ENCODE results near the gene PADI4. TPM values are rescaled to one million over a fixed set of nuclear protein-coding genes. Genes with fewer than 3 reads are reported as not detected.

PADI4 gene
- total and polyA plus RNA-seq, 4 donors: 0.11 to 11.2 (median 0.89) TPM; not detected in 1

DNA sequence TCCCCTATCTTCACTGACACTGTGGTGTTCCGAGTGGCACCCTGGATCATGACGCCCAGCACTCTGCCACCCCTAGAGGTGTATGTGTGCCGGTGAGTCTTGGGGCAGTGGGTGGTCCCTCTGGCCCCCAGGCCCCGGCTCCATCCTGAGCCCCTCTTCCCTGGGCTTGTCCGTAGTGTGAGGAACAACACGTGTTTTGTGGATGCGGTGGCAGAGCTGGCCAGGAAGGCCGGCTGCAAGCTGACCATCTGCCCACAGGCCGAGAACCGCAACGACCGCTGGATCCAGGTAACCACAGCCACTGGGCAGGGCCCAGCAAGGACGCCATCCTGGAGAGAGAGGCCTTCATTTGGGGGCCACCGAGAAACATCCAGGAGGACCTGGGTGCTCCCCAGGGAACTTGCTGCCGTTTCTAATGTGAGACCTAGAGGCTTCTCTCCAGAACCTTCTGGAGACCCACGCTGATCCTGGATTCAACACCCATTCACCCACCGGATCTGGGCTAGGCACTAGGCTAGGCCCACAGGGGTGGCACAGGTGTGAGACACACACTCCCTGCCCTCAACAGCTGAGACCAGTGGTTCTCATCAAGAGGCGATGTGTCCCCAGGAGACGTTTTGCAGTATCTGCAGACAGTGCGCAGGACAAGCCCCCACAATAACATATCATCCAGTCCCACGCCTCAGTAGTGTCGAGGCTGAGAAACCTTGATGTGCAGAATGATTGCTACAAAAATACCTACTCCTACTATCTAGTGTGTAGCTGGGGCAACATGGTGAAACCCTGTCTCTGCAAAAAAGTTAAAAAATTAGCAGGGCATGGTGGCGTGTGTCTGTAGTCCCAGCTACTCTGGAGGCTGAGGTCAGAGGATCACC, 36.9 kb upstream of the PADI4 start:
- no peak for DNase-seq (ENCODE audit: low read depth in 4 of 6, low spot score in 6 of 6)
- Histone ChIP-seq H3K9me3 (ENCODE audit: control insufficient read depth, insufficient read depth, low read length) (no peaks in the 10 kb centered on the region), H3K27me3 (ENCODE audit: control insufficient read depth, insufficient read depth, low read length) (no peaks in the 10 kb centered on the region), H3K27ac (ENCODE audit: low read depth, low read length) (no peak overlapping the region), H3K4me1 (ENCODE audit: control insufficient read depth, insufficient read depth, low read length) (no peaks in the 10 kb centered on the region), H3K4me3 (ENCODE audit: low read depth, low read length) (no peak overlapping the region), H3K36me3 (ENCODE audit: control insufficient read depth, insufficient read depth, low read length) (no peaks in the 10 kb centered on the region)
- WGBS (ENCODE audit: insufficient coverage): 89% methylated on average over 18 of the region's 23 CpGs

DNA sequence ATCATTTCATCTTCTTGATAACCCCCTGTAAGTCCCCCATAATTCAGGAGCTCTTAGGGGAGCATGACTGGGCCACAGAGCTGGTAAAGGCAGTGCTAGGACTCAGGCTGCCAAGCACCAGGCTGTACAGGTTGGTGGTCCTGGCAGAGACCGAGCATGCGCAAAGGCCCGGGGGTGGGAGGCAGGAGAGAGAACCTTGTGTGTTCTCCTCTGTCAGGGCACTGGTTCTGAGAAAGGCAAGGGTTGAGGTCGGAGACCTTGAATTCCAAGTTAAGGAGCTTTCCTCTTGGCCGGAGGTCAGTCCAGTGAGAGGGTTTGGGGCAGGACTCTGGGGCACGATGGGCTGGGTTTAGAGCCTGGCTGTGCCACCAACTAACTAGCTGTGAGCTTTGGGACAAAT, 35.9 kb upstream of the PADI4 start:
- H3K36me3 ChIP-seq (ENCODE audit: control insufficient read depth, insufficient read depth, low read length): no peaks in the 10 kb centered on the region
- no peak for DNase-seq (ENCODE audit: low read depth in 4 of 6, low spot score in 6 of 6)
- no peaks in the 10 kb centered on the region for H3K4me1 ChIP-seq (ENCODE audit: control insufficient read depth, insufficient read depth, low read length)
- no peaks in the 10 kb centered on the region for H3K9me3 ChIP-seq (ENCODE audit: control insufficient read depth, insufficient read depth, low read length)
- H3K4me3 ChIP-seq (ENCODE audit: low read depth, low read length): no peak overlapping the region
- no peaks in the 10 kb centered on the region for H3K27me3 ChIP-seq (ENCODE audit: control insufficient read depth, insufficient read depth, low read length)
- no peak overlapping the region for H3K27ac ChIP-seq (ENCODE audit: low read depth, low read length)
- WGBS (ENCODE audit: insufficient coverage): 90% methylated on average over 4 of the region's 6 CpGs

DNA sequence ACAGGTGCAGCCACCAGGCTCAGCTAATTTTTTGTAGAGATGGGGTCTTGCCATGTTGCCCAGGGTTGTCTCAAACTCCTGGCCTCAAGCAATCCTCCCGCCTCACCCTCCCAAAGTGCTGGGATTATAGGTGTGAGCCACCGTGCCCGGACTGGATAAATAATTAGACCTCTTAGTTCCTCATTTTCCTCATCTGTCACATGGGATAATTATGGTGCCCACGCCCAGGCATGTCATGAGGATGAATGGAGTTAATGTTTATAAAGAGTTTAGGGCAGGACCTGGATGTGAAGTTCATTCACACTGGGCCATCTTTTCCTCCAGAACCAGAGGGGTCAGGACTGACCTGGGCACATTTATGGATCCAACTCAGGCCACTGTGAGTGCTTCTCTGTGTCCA, 35.4 kb upstream of the PADI4 start:
- Histone ChIP-seq H3K9me3 (ENCODE audit: control insufficient read depth, insufficient read depth, low read length) (no peaks in the 10 kb centered on the region), H3K4me1 (ENCODE audit: control insufficient read depth, insufficient read depth, low read length) (no peaks in the 10 kb centered on the region), H3K36me3 (ENCODE audit: control insufficient read depth, insufficient read depth, low read length) (no peaks in the 10 kb centered on the region), H3K27ac (ENCODE audit: low read depth, low read length) (no peak overlapping the region), H3K4me3 (ENCODE audit: low read depth, low read length) (no peak overlapping the region), H3K27me3 (ENCODE audit: control insufficient read depth, insufficient read depth, low read length) (no peaks in the 10 kb centered on the region)
- no peak for DNase-seq (ENCODE audit: low read depth in 4 of 6, low spot score in 6 of 6)
- no CpG with 5 or more reads among the region's 4 CpGs for WGBS (ENCODE audit: insufficient coverage)

DNA sequence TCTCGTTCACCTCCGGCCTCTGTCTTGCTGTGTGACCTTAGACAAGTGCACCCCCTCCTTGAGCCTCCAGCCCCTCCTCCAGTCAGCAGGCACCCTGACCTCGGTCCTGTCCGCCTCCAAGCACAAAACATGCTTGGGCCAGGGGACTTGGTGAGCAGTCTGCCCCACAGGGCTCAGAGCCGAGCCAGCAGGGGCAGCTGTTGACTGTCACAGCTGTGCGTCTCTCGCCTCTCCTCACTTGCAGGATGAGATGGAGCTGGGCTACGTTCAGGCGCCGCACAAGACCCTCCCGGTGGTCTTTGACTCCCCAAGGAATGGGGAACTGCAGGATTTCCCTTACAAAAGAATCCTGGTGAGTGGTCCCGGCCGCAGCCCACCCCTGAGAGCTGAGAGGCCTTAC, 34.9 kb upstream of the PADI4 start:
- H3K4me1 ChIP-seq (ENCODE audit: control insufficient read depth, insufficient read depth, low read length): no peaks in the 10 kb centered on the region
- no peaks in the 10 kb centered on the region for H3K36me3 ChIP-seq (ENCODE audit: control insufficient read depth, insufficient read depth, low read length)
- 68% methylated on average over 13 of the region's 13 CpGs for WGBS (ENCODE audit: insufficient coverage)
- H3K27me3 ChIP-seq (ENCODE audit: control insufficient read depth, insufficient read depth, low read length): no peaks in the 10 kb centered on the region
- H3K27ac ChIP-seq (ENCODE audit: low read depth, low read length): no peak overlapping the region
- no peak overlapping the region for H3K4me3 ChIP-seq (ENCODE audit: low read depth, low read length)
- no peaks in the 10 kb centered on the region for H3K9me3 ChIP-seq (ENCODE audit: control insufficient read depth, insufficient read depth, low read length)
- DNase-seq (ENCODE audit: low read depth in 4 of 6, low spot score in 6 of 6): no peak

DNA sequence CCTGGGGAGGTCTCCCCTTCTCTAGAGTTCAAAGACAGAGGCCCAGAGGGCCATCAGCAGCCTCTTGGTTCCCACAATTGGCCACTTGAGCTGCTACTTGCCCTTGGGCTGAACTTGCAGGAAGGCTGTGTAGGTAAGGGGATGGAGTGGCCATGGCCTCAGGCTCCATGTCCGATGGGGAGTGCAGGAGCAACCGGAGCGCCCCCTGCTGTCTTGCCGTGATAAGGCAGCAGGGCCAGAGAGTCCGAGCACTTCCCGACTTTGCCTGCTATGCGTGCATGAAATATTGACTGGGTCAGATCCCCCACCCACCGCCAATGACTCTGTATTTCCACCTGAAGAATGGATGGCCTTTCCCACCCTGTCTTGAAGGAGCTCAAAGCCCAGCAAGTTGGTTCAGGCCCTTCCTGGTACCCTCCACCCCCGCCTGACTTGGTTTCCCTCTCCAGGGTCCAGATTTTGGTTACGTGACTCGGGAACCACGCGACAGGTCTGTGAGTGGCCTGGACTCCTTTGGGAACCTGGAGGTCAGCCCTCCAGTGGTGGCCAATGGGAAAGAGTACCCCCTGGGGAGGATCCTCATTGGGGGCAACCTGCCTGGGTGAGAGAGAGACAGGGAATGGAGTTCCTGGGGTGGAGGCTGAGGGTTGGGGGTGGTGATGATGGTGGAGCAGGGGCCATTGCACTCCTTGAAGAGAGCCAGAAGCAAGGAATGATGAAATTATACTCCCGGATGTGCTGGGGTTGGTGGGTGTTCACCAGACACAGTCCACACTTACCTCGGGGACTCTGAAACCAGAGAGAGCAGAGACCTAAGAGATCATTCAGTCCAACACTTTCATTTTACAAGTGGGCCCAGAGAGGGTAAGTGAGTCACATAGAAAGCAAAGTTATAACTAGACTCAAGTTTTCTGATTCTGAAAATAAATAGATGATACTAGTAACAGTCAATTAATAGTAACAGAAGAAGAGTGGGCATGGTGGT, 33.5 kb upstream of the PADI4 start:
- Histone ChIP-seq H3K9me3 (ENCODE audit: control insufficient read depth, insufficient read depth, low read length) (no peaks in the 10 kb centered on the region), H3K4me1 (ENCODE audit: control insufficient read depth, insufficient read depth, low read length) (no peaks in the 10 kb centered on the region), H3K27me3 (ENCODE audit: control insufficient read depth, insufficient read depth, low read length) (no peaks in the 10 kb centered on the region), H3K4me3 (ENCODE audit: low read depth, low read length) (no peak overlapping the region), H3K27ac (ENCODE audit: low read depth, low read length) (no peak overlapping the region), H3K36me3 (ENCODE audit: control insufficient read depth, insufficient read depth, low read length) (no peaks in the 10 kb centered on the region)
- 59% methylated on average over 13 of the region's 15 CpGs for WGBS (ENCODE audit: insufficient coverage)
- no peak for DNase-seq (ENCODE audit: low read depth in 4 of 6, low spot score in 6 of 6)

DNA sequence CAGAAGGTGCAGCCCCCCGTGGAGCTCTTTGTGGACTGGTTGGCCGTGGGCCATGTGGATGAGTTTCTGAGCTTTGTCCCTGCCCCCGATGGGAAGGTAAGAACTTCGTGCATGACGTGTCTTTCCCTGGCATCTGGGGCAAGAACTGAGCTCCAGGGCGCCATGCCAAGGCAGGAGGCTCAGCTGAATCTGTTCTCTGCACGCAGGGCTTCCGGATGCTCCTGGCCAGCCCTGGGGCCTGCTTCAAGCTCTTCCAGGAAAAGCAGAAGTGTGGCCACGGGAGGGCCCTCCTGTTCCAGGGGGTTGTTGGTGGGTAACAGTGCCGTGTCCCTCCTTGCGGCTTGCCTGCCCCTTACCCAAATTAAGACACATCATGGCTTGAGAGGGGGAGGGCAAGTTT, 31.4 kb upstream of the PADI4 start:
- Histone ChIP-seq H3K4me1 (ENCODE audit: control insufficient read depth, insufficient read depth, low read length) (no peaks in the 10 kb centered on the region), H3K36me3 (ENCODE audit: control insufficient read depth, insufficient read depth, low read length) (no peaks in the 10 kb centered on the region), H3K27me3 (ENCODE audit: control insufficient read depth, insufficient read depth, low read length) (no peaks in the 10 kb centered on the region), H3K9me3 (ENCODE audit: control insufficient read depth, insufficient read depth, low read length) (no peaks in the 10 kb centered on the region), H3K27ac (ENCODE audit: low read depth, low read length) (no peak overlapping the region), H3K4me3 (ENCODE audit: low read depth, low read length) (no peak overlapping the region)
- DNase-seq (ENCODE audit: low read depth in 4 of 6, low spot score in 6 of 6): no peak
- 64% methylated on average over 10 of the region's 11 CpGs for WGBS (ENCODE audit: insufficient coverage)

DNA sequence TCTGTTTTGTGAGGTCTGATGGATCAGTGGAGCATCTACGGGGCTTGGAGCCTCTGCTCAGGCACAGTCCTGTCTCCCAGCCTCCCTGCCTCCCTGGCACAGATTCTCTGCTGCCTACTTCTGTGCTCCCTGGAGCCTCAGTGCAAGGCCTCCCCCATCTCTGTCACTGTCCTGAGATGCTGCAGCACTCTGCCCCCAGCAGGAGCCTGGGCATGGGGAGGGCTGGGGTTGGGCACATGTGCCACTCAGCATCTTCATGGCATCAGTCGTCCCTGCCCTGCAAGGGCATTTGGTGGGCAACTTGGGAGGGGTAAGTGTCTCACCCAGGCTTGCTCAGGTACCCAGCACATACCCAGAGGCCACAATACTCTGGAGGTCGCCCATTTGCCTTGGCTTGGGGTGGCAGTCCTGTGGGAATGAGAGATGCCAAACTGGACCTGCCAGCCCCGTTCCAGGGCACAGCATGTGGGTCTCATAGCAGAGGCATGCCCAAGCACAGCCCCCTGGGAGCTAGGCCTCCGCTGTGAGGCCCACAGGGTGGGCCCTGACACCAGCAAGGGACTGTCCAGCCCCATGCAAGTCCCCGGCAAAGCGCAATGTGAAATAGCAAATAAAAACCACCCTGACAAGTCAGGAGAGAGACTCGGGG, 30.4 kb upstream of the PADI4 start:
- no peak for DNase-seq (ENCODE audit: low read depth in 4 of 6, low spot score in 6 of 6)
- Histone ChIP-seq H3K9me3 (ENCODE audit: control insufficient read depth, insufficient read depth, low read length) (no peaks in the 10 kb centered on the region), H3K4me1 (ENCODE audit: control insufficient read depth, insufficient read depth, low read length) (no peaks in the 10 kb centered on the region), H3K36me3 (ENCODE audit: control insufficient read depth, insufficient read depth, low read length) (no peaks in the 10 kb centered on the region), H3K4me3 (ENCODE audit: low read depth, low read length) (no peak overlapping the region), H3K27me3 (ENCODE audit: control insufficient read depth, insufficient read depth, low read length) (no peaks in the 10 kb centered on the region), H3K27ac (ENCODE audit: low read depth, low read length) (no peak overlapping the region)
- WGBS (ENCODE audit: insufficient coverage): 88% methylated on average over 4 of the region's 8 CpGs

DNA sequence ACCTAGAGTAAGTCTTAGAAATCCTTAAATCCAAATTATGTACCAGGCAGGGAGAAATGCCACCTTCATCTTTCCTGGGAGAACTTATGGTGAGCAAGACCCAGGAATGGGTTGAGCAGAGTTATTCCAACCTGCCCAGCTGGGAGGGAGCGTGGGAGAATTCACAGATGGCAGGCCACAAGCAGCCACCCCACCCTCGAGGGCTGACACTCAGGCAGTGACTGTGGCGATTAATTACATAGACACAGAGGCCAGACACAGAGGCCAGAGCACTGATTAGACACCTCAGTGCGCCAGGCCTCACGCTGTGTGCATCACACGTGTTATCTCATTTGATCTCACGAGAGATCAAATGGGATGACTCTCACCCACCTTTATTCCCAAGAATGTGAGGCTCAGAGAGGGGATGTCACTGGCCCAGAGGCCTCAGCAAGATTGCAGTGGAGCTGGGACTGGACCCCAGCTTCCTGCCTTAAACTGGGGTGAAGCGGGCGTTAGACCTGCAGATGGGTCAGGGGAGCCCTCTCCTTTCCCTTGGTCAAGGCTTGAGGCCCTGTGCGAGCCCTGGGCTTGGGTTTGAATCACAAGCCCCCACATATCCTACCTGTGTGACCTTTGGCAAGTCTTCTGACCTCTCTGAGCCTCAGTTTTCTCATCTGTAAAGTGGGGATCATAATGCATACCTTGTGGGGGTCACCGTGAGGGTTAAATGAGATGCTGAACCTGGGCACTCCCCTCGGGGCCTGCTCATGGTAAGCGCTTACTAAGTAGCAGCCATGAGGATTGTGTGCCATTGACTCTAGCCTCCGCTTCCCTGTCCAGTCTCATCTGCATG, 28.8 kb upstream of the PADI4 start:
- no peak for DNase-seq (ENCODE audit: low read depth in 4 of 6, low spot score in 6 of 6)
- Histone ChIP-seq H3K36me3 (ENCODE audit: control insufficient read depth, insufficient read depth, low read length) (no peaks in the 10 kb centered on the region), H3K27ac (ENCODE audit: low read depth, low read length) (no peak overlapping the region), H3K9me3 (ENCODE audit: control insufficient read depth, insufficient read depth, low read length) (no peaks in the 10 kb centered on the region), H3K4me3 (ENCODE audit: low read depth, low read length) (no peak overlapping the region), H3K27me3 (ENCODE audit: control insufficient read depth, insufficient read depth, low read length) (no peaks in the 10 kb centered on the region), H3K4me1 (ENCODE audit: control insufficient read depth, insufficient read depth, low read length) (no peaks in the 10 kb centered on the region)
- 79% methylated on average over 13 of the region's 14 CpGs for WGBS (ENCODE audit: insufficient coverage)

DNA sequence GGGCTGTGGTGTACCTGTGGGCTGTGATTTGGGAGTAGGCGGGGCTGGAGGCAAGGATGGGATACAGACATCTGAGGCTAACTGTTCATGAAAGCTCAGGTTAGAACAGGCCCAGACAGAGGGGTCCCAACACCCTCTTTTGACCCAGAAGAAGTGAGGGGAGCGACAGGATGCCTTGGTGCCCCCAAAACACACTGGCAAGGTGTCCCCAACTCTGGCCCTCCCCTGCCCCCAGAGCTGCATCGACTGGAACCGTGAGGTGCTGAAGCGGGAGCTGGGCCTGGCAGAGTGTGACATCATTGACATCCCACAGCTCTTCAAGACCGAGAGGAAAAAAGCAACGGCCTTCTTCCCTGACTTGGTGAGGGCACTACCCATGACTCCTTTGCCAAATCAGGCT, 27.6 kb upstream of the PADI4 start:
- Histone ChIP-seq H3K4me1 (ENCODE audit: control insufficient read depth, insufficient read depth, low read length) (no peaks in the 10 kb centered on the region), H3K36me3 (ENCODE audit: control insufficient read depth, insufficient read depth, low read length) (no peaks in the 10 kb centered on the region), H3K9me3 (ENCODE audit: control insufficient read depth, insufficient read depth, low read length) (no peaks in the 10 kb centered on the region), H3K4me3 (ENCODE audit: low read depth, low read length) (no peak overlapping the region), H3K27ac (ENCODE audit: low read depth, low read length) (no peak overlapping the region), H3K27me3 (ENCODE audit: control insufficient read depth, insufficient read depth, low read length) (no peaks in the 10 kb centered on the region)
- DNase-seq (ENCODE audit: low read depth in 4 of 6, low spot score in 6 of 6): no peak
- 98% methylated on average over 4 of the region's 7 CpGs for WGBS (ENCODE audit: insufficient coverage)

All from spinal cord (tissue), 10 donors.